Prostate gland (tissue), 2 donors: ENCODE results near the gene FHIT. TPM values are rescaled to one million over a fixed set of nuclear protein-coding genes. Genes with fewer than 3 reads are reported as not detected.

Experiments used
- DNase-seq: peaks from one replicate; pipeline ENCODE4 v3.0.0-alpha.2; 2019; ENCODE audit warnings: low spot score
- H3K27ac ChIP-seq, 2 donors: fragments of 200-600 bp; sonication (generic); 2 replicates each; pipeline ENCODE4 v1.5.1; 2017 to 2019
- H3K27me3 ChIP-seq: fragments of 200-600 bp; sonication (generic); replicated peaks from 2 replicates; pipeline ENCODE4 v1.5.1; 2019; ENCODE audit not compliant: insufficient read depth
- H3K36me3 ChIP-seq, 2 donors: fragments of 200-600 bp; sonication (generic); 1 replicate in 1 of 2; 2 replicates in 1 of 2; pipeline versions ENCODE4 v1.5.1 to v1.8.1; 2017 to 2019
- H3K4me1 ChIP-seq: fragments of 200-600 bp; sonication (generic); replicated peaks from 2 replicates; pipeline ENCODE4 v1.5.1; 2019
- H3K4me3 ChIP-seq, 2 donors: fragments of 200-600 bp; sonication (generic); 2 replicates each; pipeline ENCODE4 v1.5.1; 2017 to 2019
- H3K9me3 ChIP-seq: fragments of 200-600 bp; sonication (generic); 2 replicates; pipeline ENCODE4 v1.5.1; 2017
- CTCF ChIP-seq, 4 experiments: fragments of 200-600 bp in 2 of 4; fragments of 450-650 bp in 2 of 4; sonication (generic) in 2 of 4; IDR thresholded peaks; 1 replicate in 3 of 4; 2 replicates in 1 of 4; pipeline ENCODE4 v1.5.1; 2016 to 2019; ENCODE audit warnings: antibody characterized with exemption in 4 of 4, mild to moderate bottlenecking in 2 of 4, moderate library complexity in 2 of 4
- POLR2A ChIP-seq: fragments of 450-650 bp; IDR thresholded peaks from one replicate; pipeline ENCODE4 v1.6.1; 2016; ENCODE audit warnings: antibody characterized with exemption, mild to moderate bottlenecking
- POLR2AphosphoS5 ChIP-seq: sonication (generic); formaldehyde crosslinking; IDR thresholded peaks from one replicate; pipeline ENCODE4 v1.6.1; 2017; ENCODE audit warnings: antibody characterized with exemption
- WGBS: methylation state at CpG from one replicate; pipeline ENCODE4 v1.1.5; 2018; 5-methylcytosine and 5-hydroxymethylcytosine counted together
- intact Hi-C: fragments of 100-400 bp; cut with DNase I; formaldehyde crosslinking; loops from one replicate; pipeline ENCODE4 v1.14.2; 2022
- total RNA-seq, 2 donors: library from RNA; depleted of rRNA; stranded (reverse); fragments of >200 nt; gene quantifications; one replicate each; pipeline ENCODE4 v1.1.0, GENCODE V29; 2016

FHIT gene
- total RNA-seq, 2 donors from 2014 or later: 6.4 to 10.4 TPM

DNA sequence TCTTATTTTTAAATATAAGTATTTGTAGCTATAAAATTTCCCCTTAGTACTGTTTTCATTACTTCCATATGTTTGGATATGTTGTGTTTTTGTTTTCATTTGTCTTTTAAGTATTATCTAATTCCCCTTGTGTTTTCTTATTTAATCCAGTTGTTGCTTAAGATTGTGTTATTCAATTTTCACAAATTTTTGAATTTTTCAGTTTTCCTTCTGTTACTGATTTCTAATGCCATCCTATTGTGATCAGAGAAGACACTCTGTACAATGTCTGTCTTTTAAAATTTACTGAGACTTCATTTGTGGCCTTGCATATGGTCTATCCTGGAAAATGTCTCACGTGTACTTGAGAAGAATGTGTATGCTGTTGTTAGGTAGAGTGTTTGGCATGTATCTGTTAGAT lies 1405.9 kb downstream of the FHIT start:
- Histone ChIP-seq H3K9me3 (no peaks in the 10 kb centered on the region), H3K4me1 (no peaks in the 10 kb centered on the region), H3K27ac (no peak overlapping the region), H3K4me3 (no peak overlapping the region), H3K27me3 (no peaks in the 10 kb centered on the region), H3K36me3 (no peaks in the 10 kb centered on the region)
- WGBS: 94% methylated on average over 1 of the region's 1 CpG
- TF ChIP-seq POLR2AphosphoS5: no peak
- TF ChIP-seq POLR2A: no peak
- no peak for TF ChIP-seq CTCF (IDR thresholded peaks at IDR 0.05)
- intact Hi-C loops: no loop called here
- no peak for DNase-seq

DNA sequence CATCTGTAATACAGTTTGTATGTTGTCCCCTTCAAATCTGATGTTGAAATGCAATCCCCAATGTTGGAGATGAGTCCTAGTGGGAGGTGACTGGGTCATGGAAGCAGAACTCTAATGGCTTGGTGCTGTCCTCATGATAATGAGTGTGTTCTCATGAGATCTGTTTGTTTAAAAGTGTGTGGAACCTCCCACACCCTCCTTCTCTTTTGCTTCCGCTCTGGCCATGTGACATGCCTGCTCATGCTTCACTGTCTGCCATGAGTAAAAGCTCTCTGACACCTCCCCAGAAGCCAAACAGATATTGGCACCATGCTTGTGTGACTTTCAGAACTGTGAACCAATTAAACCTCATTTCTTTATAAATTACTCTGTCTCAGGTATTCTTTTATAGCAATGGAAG lies 1407.4 kb downstream of the FHIT start:
- TF ChIP-seq POLR2AphosphoS5 (no peak), POLR2A (no peak), CTCF (IDR thresholded peaks at IDR 0.05) (no peak)
- intact Hi-C loops: no loop called here
- Histone ChIP-seq H3K9me3 (no peaks in the 10 kb centered on the region), H3K36me3 (no peaks in the 10 kb centered on the region), H3K27ac (no peak overlapping the region), H3K4me1 (no peaks in the 10 kb centered on the region), H3K4me3 (no peak overlapping the region), H3K27me3 (no peaks in the 10 kb centered on the region)
- 79% methylated on average over 1 of the region's 1 CpG for WGBS
- no peak for DNase-seq

- no peak for DNase-seq
- TF ChIP-seq CTCF (IDR thresholded peaks at IDR 0.05): no peak
- Histone ChIP-seq H3K27ac (no peak overlapping the region), H3K27me3 (no peaks in the 10 kb centered on the region), H3K9me3 (no peaks in the 10 kb centered on the region), H3K4me1 (no peaks in the 10 kb centered on the region), H3K36me3 (no peaks in the 10 kb centered on the region), H3K4me3 (no peak overlapping the region)
- intact Hi-C loops: no loop called here
- 63% methylated on average over 1 of the region's 1 CpG for WGBS
Observed at GRCh38 chr3:59839810-59840515, 1411.3 kb downstream of the FHIT start.

DNA sequence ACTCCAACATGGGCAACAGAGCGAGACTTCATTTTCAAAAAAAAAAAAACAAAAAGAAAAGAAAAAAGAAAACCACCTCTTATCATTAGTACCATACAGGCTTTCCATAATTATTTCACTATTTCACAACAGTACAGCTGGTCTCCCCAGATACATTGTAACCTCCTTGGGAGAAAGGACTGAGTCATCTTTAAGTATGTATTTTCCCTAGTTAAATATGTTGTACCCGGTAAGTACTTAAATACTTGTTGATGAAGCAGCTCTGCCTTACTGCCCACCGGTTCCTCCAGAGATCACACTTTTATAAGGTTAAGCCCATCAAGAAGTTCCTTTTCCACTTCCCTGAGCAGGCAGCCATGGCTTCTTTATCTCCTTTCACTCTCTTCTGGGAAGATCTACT lies 1412.0 kb downstream of the FHIT start:
- WGBS: 86% methylated on average over 3 of the region's 3 CpGs
- Histone ChIP-seq H3K36me3 (no peaks in the 10 kb centered on the region), H3K4me1 (no peaks in the 10 kb centered on the region), H3K27ac (no peak overlapping the region), H3K4me3 (no peak overlapping the region), H3K9me3 (no peaks in the 10 kb centered on the region), H3K27me3 (no peaks in the 10 kb centered on the region)
- no peak for DNase-seq
- TF ChIP-seq POLR2AphosphoS5 (no peak), CTCF (IDR thresholded peaks at IDR 0.05) (no peak), POLR2A (no peak)
- intact Hi-C loops: no loop called here

GRCh38 chr3:59836531-59836930 lies 1414.7 kb downstream of the FHIT start:
- DNase-seq: no peak
- TF ChIP-seq POLR2A (no peak), CTCF (IDR thresholded peaks at IDR 0.05) (no peak)
- H3K4me3 ChIP-seq: no peak overlapping the region
- no peaks in the 10 kb centered on the region for H3K36me3 ChIP-seq
- H3K9me3 ChIP-seq: no peaks in the 10 kb centered on the region
- WGBS: 91% methylated on average over 3 of the region's 3 CpGs
- intact Hi-C loops: no loop called here
- H3K27ac ChIP-seq: no peak overlapping the region
- H3K4me1 ChIP-seq: no peaks in the 10 kb centered on the region
- no peaks in the 10 kb centered on the region for H3K27me3 ChIP-seq
